Measurements from ENCODE around the gene PITPNC1.

The PITPNC1 gene

GRCh38 chr17:67435786-67436185 lies 58.7 kb downstream of the PITPNC1 start:
- DNase-seq: no peak

- DNase-seq: no peak
These were observed 59.2 kb downstream of the PITPNC1 start for GRCh38 chr17:67436233-67436632.

GRCh38 chr17:67438667-67439066 lies 61.6 kb downstream of the PITPNC1 start:
- no peak for DNase-seq

- no peak for DNase-seq
These were observed 62.2 kb downstream of the PITPNC1 start for GRCh38 chr17:67439269-67439668.

GRCh38 chr17:67440277-67441051 lies 63.4 kb downstream of the PITPNC1 start:
- DNase-seq: no peak

GRCh38 chr17:67441052-67441895 lies 64.2 kb downstream of the PITPNC1 start:
- no peak for DNase-seq

GRCh38 chr17:67441896-67442219 lies 64.8 kb downstream of the PITPNC1 start:
- DNase-seq: no peak

- no peak for DNase-seq
These were observed 65.9 kb downstream of the PITPNC1 start for GRCh38 chr17:67442787-67443624.

- no peak for DNase-seq
These were observed 67.0 kb downstream of the PITPNC1 start for GRCh38 chr17:67443931-67444595.

GRCh38 chr17:67448449-67448848 lies 71.4 kb downstream of the PITPNC1 start:
- no peak for DNase-seq

- DNase-seq: no peak
These were observed 72.0 kb downstream of the PITPNC1 start for GRCh38 chr17:67449065-67449464.

GRCh38 chr17:67449845-67450755 lies 73.0 kb downstream of the PITPNC1 start:
- DNase-seq: no peak

- no peak for DNase-seq
These were observed 75.8 kb downstream of the PITPNC1 start for GRCh38 chr17:67452681-67453554.

GRCh38 chr17:67456103-67456502 lies 79.0 kb downstream of the PITPNC1 start:
- DNase-seq: no peak

GRCh38 chr17:67456889-67457288 lies 79.8 kb downstream of the PITPNC1 start:
- DNase-seq: no peak

GRCh38 chr17:67458203-67458602 lies 81.1 kb downstream of the PITPNC1 start:
- no peak for DNase-seq

- no peak for DNase-seq
These were observed 82.9 kb downstream of the PITPNC1 start for GRCh38 chr17:67459985-67460384.

- DNase-seq: no peak
These were observed 84.2 kb downstream of the PITPNC1 start for GRCh38 chr17:67461228-67461780.

GRCh38 chr17:67461876-67462275 lies 84.8 kb downstream of the PITPNC1 start:
- no peak for DNase-seq

GRCh38 chr17:67466251-67466796 lies 89.2 kb downstream of the PITPNC1 start:
- no peak for DNase-seq
